GM12892 (cell line): ENCODE measurements around the gene RETSAT.

Experiments
- POLR2A ChIP-seq: IDR thresholded peaks from 2 replicates; pipeline ENCODE4 v1.6.1; 2011; ENCODE audit warnings: low read depth, low read length, control low read depth
- POLR2AphosphoS5 ChIP-seq: IDR thresholded peaks from 2 replicates; pipeline ENCODE4 v1.6.1; 2011; ENCODE audit warnings: low read depth, low read length, control low read depth

- TF ChIP-seq POLR2A: no peak
- TF ChIP-seq POLR2AphosphoS5: no peak
Measured at GRCh38 chr2:85325466-85325811, 28.9 kb downstream of the RETSAT start.
